HG03342 (cell line): ENCODE results near the gene EEFSEC.

Experiments
- ATAC-seq: cut with Tn5 transposase; IDR thresholded peaks from one replicate; pipeline ENCODE4 v1.9.1; 2021; ENCODE audit warnings: mild to moderate bottlenecking, moderate library complexity; ENCODE audit not compliant: unreplicated experiment

EEFSEC gene

DNA sequence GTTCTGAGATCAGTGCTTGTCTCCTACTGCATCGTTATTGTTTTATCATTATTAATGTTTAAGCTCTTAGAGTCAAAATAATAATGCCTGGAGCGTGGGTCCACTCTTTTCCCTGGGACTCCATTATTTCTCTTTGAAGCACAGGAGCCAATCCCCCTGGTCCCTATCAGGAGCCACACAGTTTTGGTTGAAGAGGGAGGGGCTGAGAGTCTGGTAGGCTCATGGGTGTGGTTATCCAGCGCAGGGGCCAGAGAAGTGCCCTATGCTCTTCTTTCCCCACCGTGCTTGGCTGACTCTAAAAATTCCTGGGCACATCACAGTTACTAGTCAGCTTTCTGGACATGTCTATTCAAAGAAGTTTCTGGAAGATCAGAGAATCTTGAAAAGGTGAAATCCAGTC lies 191.9 kb downstream of the EEFSEC start:
- ATAC-seq: no peak

DNA sequence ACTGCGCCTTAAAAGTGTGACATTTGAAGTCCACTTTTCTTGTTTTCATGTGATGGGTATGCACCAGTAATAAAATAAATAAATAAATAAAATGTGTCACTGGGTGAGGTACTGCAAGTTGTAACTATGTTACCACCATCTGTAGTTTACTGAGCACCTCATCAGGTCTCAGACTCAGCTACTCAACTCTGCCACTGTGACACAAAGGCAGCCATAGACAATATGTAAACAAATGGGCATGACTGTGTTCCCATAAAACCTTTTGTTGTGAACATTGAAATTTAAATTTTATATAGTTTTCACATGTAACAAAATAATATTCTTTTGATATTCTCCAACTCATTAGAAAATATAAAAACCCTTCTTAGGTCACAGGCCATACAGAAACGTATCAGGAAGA lies 193.3 kb downstream of the EEFSEC start:
- no peak for ATAC-seq

DNA sequence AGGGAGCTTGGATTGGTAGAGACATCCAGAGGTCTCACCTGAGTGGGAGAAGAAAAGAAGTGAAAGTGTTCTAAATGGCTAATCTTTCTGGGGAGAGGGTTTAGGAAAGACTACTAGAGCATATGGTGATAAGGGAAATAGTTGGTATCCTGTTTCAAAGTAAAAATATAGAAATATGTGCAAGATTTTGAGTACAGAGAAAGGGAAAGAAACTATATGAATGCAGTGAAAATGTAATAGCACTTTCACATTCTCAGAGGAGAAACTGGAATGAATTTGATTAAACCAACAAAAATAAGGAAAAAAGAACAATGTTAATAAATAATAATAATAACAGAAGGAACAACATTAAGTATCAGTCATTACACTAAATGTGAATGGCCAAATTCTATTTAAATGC lies 194.0 kb downstream of the EEFSEC start:
- ATAC-seq: no peak

DNA sequence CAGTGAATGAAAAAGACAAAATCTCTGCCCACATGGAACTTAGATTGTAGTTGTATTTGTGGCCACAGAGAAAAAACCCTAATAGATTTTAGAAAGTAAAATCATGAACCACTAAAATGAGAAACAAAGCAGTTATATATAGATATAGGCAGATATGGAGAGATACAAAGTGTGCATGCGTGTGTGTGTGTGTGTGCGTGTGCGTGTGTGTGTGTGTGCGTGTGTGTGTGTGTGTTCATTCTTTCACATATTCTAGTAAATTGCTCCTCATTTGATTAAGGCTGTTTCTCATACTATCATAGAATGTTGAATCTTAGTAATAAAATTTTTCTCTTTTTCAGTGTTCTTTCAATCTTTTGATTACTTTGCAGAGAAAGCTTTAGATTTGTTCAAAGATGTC lies 194.8 kb downstream of the EEFSEC start:
- no peak for ATAC-seq

DNA sequence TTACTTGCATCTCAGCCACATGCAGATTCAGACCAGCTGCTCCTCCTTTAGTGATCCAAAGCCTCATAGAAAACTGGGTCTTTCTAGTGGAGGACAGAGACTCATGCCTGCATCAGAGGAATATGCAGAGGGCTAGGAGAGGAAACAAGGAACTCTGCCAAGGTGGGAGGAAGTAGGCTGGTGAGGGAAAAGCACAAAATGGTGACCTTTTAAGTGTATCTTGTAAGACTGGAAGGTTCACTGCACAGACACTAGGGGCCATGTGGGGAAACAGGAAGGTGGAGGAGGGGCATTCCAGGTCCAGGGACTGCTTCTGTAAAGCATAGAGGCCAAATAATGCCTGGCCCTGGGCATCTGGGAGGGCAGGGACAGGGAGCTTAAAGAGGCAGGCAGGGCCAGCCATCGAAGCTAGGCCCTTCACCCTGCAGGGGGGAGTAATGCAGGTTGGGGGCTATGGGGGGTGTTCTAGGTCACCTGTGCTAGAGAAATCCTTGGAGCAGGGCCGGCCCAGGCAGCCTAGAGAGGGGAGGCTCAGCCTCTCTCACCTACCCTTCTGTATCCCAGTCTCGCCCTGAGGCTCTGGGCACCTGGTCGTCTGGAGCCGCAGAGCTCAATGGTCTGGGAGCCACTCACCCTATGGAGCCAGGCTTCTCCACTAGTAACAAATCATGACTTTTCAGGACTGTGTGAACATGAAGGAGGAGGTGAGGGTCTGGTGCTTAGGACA lies 195.7 kb downstream of the EEFSEC start:
- ATAC-seq: no peak

DNA sequence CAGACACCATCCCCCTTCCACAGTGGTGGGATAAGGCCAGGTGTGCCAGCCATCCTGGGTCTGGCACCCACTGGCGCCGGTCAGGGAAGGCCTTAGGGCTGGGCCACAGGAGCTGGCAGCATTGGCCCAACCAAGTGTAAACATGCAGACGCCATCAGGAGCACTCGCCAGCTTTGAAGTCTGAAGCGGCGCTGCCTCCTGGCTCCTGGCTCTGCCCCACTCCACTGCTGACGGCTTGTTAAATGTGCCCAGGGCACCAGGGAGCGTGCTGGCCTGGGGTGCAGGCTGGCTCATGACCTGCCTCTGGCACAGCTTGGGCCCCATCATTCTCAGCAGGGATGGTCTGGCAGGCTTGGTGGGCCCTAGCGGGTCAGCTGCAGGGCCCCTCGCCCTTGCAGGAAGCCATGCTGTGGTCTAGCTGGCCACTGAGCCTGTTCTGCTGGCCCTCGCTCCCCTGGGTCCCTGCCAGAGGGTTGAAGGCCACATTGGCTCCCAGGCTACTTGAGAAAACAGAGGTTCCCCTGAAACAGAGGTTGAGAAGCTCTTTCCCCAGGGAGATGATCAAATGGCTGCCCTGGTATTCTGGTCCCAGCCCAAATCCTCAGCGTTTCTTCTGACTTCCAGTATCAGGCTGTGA lies 196.8 kb downstream of the EEFSEC start:
- no peak for ATAC-seq

DNA sequence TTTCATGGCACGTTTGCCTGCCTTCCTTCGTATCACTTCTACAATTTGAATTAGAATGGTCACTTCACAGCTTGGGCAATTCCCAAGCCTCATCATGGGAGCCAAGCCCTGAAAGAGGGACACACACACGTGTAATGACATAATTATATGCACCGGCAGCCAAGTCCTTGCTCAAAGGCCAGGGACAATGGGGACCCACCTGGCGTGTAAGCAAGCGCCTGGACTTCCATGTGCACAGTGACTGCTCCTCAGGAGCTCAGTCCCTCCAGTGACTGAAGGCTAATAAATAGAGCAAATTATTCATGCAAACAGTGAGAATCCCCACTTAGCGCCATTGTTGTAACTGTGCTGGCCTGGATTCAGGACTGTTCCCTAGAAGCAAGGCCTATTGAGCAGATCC lies 198.3 kb downstream of the EEFSEC start:
- ATAC-seq: no peak

DNA sequence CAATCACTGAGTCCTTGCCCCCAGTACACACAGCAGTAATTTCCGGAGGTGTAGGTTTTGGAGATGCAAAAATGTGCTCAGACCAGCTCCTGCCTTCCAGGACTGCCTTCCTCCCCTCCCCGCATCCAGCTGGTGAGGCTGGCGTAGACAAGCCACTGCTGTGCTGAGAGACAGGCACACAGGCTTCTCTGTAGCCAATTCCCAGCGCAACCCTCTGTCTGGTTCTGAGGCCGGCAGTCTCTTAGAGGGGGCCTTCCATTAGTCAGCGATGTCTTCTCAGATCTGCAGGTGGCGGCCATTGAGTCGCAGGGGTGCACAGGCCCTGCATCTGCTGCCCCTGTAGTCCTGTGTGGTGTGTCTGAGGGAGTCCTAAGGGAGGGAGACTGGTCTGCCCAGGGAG lies 199.0 kb downstream of the EEFSEC start:
- no peak for ATAC-seq

DNA sequence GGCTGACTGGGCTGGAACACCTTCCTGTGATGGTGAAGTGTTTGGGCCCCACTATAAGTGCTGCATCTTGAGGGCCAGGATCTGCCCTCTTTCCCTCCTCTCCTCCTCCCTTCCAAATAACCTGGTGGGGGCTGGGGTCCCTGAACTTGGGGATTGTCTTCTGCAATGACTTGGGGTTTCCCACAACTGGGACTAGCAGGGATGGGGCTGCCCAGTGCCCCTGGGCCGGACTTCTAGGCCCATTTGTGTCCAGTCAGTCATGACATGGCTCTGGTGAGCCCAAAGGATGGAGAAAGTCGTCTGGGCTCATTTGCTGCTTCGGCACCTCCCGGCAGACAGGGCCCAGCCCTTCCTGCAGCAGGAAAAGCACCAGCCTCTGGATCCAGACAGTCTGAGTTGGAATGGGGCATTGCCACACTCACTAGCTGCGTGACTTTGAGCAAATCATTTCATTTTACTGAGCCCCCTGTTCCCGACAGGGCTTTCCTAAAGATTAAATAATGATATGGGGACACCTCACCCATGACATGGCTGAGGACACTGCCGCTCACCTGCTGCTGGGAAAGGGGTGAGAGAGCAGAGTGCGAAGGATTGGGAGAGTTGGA lies 200.2 kb downstream of the EEFSEC start:
- ATAC-seq: no peak

DNA sequence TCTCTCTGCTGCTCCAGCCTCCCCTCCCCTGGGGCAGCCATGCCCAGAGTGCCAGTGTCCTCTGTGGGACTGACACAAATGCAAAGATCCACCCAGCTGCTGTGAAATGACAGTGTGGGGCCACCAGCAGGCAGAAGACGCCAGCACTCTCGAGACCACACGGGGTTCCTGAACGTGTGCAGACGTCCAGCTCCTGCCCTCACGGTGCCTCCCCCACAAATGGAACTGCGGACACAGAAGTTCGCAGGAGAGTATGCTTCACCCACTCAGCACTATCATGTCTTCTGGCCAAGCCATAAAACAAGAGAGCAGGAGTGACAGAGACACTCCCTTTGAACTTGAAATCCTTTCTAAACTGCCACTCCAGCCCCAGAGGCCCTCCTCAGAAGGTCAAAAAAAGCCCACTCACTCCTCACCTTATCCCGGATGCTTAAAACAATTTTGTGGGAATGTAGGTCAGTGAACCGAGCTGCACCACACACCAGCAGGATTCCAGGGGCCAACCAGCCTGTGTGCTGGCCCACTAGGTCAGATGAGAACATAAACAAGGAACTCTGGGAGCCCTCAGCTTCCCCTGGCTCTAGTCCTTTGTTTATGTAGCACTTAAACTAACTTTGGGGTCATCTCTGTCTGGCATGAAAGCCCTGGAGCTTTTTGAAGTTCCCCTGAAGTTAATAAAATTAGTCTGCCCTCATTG lies 200.9 kb downstream of the EEFSEC start:
- ATAC-seq: no peak

DNA sequence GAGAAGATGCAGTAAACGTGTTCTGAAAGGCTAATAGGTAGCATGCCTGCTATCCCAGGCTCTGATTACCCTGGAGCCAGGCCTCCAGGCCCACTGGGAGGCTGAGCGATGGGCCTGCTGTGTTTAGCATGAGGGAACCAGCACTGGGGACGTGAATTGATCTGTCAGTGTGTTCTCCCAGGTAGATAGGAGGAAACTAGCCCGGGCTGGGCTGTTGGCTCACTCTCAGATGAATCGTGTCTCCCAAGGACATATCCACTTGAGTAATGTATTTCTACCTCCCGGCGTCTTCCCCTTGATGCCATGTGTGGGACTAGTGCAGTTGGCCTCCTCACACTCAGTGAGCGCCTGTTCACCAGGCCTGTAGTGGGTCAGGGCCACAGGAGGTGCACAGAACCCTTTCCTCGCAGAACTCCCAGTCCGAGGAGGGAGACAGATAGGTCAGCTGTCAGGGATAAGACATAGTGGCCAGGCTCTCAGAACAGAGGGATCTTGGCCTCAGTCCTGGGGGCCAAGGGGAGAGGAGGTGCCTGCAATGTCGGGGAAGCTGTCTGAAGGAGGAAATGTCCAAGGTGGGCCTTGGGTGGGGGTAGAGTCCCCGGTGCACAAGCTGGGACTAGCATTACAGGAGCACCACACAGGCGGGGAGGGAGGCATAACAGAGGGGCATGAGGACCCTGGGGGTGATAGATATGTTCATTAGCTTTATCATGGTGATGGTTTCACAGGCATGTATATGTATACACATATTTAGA lies 201.7 kb downstream of the EEFSEC start:
- no peak for ATAC-seq

DNA sequence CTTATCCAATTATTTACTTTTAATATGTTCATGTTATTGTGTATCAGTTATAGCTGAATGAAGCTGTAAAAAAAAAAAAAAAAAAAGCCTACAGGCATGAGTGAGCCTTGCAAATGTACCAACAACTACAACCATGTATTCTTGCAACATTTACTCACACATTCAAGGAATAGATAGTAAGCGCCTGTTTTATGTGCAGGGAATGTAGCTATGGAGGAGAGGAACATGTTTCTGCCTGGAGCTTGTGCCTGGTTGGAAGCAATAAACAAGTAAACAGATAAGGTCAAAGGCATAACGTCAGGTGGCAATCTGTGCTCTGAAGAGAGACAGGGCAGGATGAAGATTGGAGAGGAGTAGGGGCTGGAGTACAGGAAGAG lies 202.2 kb downstream of the EEFSEC start:
- ATAC-seq: no peak

DNA sequence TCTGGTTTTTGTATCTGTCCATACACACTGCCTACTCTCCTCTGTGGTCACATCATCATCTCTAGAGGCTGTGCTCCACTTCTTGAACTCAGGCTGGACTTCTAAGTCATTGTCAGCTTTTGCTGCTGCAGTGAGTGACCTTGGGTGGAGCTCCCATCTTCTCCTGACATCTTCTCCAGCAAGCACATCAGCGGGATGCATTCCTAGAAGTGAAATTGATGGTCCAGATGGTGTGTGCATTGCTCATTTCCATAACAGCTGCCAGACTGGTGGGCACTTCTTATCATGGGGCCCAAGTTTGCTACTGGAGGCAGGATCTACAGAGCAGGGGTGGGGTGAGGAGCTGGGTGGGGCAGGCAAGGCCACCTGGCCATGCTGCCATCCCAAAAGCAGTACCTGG lies 203.5 kb downstream of the EEFSEC start:
- no peak for ATAC-seq

DNA sequence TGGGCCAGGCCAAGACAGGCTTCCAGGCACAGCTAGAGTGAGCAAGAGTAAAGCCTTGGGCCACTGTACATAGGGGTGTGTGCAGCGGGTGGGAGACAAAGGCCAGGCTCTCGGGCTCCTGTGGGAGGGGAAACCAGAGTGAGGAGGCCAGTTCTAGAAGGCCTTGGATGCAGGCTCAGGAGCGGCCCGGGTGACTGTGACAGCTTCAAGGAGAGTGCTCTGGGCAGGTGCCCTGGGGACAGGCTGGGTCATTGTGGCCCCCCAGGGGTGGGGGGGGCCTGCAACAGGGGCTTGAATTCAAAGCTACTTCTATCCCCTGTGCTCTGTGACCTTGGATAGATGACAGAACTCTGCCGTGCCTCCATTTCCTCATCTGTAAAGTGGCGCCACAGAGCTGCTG lies 204.3 kb downstream of the EEFSEC start:
- ATAC-seq: no peak

DNA sequence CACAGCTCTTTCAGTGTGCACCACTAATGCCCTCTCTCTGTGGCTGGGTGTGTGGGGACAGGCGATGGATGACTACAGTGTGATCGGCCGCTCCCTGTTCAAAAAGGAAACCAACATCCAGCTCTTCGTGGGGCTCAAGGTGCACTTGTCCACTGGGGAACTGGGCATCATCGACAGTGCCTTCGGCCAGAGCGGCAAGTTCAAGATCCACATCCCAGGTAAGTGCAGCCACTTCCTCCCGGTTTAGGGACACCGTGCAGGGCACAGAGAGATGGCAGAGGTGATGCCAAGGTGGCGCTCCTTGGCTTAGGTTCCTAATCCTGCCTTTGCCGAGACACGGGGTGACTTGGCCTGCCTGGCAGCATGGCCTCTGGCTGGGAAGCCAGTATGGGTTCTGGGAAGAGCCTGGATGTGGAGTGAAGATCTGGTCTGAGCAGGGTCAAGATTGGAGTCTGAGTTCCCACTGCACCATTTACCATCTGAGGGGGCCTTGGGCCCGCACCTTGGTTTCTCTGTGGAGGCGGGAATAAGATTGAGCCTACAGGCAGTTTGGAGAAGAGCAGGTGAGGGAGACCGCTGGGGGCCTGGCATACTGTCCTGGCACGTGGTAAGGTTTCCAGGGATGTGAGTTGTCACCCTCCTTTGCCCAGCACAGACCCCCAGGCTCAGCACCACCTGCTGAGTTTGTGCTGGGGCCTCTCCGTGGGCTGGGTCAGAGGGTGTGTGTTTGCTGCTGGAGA lies 205.0 kb downstream of the EEFSEC start:
- ATAC-seq: no peak

DNA sequence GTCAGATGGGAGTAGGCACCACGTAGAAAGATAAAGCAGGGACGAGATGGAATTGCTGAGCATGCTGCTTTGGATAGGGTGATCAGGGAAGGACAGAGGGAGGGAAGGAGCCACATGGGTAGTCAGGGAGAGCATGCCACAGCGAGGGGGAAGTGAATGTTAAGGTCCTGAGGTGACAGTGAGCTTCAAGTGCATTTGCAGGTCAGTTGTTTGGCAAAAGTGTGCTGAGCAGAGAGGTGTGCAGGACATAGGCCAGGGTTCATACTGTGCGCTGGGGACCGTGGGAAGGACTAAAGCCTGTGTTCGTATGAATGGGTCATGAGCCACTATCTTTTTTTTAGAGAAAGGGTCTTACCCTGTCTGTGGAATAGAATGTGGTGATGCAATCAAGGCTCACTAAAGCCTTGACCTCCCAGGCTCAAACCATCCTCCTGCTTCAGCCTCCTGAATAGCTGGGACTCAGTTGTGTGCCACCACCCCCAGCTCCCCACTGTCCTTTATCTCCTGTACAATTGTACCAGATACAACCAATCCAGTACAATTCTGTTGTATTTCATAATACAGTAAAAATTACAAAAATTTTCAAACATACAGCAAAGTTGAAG lies 205.9 kb downstream of the EEFSEC start:
- ATAC-seq: no peak

DNA sequence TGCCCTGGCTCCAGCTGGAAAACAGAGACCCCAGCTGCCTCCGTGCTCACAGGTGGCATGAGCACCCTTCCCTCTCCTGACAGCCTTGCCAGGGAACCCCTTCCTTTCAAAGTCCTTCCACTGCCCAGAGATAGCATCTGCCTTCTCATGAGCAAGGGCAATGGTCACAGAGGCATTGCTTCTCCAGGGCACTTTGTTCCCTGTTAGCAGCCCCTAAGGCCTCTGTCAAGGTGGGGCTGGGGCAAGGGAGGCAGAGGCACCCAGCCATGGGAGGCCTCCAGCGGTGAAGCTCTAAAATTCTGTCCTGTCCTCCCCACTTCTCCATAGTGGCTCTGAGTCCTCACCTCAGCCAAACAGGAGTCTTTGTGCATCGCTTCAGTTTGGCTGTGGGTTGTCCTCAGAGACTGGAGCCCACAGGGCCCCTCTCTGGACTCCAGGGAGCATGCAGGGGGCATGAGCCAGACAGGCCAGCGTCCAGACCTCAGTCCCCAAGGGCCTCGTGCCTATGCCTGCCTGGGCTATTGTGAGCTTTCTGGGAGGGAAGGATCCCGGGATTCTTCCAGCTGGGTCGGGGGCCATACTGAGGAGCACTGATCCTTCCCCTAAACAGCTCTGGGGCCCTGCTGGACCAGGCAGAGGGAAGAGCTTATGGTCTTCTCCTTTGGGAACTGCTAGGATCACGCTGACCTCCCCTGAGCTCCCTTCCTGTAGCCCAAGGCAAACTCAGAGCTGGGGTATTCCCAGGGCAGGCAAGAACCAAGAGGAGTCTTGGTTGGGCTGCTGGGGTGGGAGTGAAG lies 206.8 kb downstream of the EEFSEC start:
- no peak for ATAC-seq

DNA sequence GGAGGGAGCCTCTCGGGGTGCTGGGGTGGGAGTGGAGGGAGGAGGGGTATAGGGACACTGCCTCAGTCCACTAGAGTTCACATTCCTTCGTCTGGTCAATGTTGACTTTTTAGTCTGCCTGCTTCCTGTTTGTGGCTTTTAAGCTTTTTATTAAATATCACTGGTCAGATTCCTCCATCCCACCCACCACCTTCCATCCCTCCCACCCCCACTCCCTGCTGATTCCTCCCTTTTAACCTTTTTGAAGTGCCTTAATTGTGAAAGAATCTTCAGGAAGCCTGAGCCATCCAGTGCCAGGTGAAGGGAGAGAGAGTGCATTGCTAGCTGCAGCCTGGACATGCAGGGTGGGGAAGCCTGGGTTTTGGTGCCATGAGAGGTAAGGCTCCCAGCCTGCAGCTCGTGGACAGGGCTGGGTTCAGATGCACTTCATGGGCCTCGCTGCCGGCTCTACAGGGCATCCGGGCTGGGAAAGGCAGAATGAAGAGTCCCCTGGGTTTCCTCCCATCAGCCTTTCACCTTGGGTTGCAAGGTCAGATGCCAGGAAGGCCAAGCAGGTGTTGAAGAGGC lies 207.5 kb downstream of the EEFSEC start:
- ATAC-seq: no peak
